Stimulated activated CD4-positive, alpha-beta T cell treated with anti-CD3 and anti-CD28 coated beads, Interleukin-4, amount 100 ng/mL, for 1 hour (primary cell): ENCODE data around the gene DYSF.

Experiments used
- DNase-seq: peaks from one replicate; pipeline ENCODE4 v3.0.0-alpha.2; 2020

The DYSF gene

DNA sequence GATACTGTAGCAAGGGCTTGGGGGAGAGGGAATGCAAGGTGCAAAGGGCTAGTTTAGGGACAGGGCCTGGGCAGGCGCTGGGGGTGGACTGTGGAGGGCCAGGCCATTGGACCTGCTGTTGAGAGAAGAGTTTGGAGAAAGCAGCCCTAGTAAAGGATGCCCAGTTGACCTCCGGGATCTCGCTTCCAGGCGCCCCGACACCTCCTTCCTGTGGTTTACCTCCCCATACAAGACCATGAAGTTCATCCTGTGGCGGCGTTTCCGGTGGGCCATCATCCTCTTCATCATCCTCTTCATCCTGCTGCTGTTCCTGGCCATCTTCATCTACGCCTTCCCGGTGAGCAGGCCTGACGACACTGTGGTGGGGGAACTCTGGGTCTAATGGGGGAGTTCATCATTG, 229.0 kb downstream of the DYSF start:
- no peak for DNase-seq

DNA sequence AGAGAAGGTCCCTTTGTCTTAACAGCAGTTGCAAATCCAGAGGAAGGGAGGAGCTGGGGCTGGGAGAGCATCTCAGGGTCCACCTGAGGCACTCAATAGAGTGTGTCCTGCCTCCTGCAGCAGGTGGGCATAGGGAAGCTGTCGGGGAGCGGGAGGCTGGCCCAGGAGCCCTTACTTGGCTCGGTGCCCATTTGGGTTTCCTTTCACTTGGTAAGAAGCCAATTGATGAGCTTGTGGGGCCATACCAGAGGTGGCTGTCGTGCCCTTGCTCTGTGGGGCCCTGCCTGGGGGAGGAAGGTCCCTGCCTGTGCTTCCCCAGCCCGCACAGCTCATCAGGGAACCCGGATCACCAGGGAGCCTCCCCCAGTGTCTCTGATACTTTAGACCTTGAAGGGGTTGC, 229.7 kb downstream of the DYSF start:
- DNase-seq, result no peak

- no peak for DNase-seq
These were observed 230.3 kb downstream of the DYSF start for GRCh38 chr2:71683666-71684065.

- no peak for DNase-seq
These were observed 231.1 kb downstream of the DYSF start for GRCh38 chr2:71684226-71685072.

DNA sequence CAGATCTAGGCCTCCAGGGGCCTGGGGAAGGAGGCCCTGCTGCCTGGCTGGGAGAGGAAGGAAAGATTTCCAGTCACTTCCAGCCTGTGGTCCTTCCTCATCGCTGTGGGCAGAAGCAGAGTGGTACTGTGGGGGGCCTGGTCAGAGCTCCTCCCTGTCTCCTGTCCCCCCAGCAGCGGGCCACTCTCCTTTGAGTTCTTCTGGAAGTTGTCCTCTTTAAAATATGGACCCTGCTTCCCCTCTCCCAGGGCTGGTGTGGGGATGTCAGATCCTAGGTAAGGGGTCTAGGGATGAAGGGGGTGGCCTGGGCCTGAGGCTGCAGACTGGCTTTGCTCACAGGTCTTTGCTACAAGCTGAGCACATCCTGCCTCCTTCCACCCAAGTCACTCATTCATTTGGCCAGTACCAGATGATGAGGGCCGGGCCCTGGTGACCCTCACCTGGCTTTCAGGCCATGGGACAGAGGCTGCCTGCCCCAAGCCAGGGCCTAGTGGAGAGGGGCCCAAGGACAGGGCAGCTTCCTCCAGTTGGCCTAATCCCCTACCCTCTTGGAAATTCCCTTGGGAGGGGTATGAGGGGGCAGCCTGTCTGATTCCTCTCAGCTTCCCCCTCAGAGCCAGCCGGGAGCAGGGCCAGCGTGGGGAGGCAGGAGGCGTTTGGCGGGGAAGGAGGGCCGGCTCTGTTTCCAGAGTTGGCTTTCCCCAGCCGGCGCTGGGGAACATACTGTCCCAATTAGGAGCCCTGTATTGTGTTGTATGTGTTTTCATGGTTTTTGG, 231.9 kb downstream of the DYSF start:
- no peak for DNase-seq

GRCh38 chr2:71685941-71686611, 232.7 kb downstream of the DYSF start:
- DNase-seq, result no peak

GRCh38 chr2:71686781-71687180, 233.4 kb downstream of the DYSF start:
- no peak for DNase-seq

GRCh38 chr2:71687412-71687811, 234.1 kb downstream of the DYSF start:
- no peak for DNase-seq

DNA sequence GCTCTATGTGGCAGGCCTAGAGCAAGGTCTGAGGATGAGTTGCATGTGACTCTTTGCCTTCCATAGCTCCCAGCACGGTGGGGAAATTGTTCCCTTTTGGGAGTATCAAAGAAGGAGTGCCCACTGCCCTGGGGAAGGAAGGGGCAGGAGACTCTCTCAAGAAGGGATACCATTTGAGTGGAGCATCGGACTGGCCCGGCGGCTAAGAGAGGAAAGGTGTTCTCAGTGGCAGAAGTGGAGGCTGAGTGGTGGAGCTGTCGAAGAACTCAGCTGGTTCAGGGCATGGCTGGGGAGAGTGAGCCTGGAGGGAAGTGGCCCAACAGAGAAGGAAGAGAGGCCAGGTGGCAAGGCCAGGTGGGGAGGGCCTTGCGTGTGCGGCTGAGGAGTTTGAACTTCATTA, 235.2 kb downstream of the DYSF start:
- no peak for DNase-seq

DNA sequence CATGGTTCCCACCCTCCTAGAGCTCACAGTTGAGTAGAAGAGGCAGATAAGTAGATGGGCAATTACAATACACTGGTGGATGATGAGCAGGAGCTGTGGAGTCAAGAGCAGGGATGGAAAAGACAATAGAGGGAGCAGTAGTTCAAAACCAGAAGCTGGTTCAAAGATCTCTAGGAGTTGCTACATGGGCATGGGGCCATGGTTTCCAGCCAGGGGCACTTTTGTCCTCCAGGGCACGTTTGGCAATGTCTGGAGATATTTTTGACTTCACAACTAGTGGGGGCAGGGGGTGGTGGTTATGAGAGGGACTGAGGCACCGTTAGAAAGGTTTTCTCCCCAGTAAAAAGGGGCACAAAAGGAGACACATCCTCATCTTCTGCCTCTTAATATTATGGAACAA, 236.0 kb downstream of the DYSF start:
- no peak for DNase-seq

- DNase-seq, result no peak
These were observed 236.8 kb downstream of the DYSF start for GRCh38 chr2:71689968-71690834.

- DNase-seq, result no peak
These were observed 237.6 kb downstream of the DYSF start for GRCh38 chr2:71690876-71691475.

DNA sequence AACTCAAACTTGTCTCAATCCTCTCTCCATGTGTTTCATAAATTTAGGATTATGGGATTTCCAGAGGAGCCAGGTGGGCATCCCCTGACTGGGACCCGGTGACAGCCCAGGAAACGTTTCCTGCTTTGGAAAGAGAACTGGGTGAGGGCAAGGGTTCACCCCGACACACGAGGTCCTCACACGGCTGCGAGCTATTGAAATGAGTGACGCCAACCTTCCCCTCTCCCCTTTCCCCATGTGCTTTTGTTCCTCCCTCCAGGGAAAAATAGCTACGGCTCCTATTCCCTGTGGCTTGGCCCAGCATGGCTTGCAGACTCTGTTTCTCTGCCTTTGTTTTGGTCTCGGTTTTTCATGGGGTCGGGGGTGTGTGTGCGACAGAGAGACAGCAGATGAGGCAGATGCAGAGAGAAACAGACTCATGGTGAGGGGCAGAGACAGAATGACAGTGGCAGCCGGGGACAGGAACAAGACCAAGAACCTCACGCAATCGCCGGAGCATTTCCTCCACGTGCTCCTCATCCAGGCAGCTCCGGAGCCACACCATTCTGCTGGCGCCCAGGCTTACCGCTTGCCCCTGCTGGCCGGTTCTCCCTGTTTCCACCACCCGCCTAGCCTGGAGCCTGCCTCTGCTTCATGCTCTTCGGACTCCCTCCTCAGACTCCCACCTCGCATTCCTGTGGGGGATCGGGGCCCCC, 238.5 kb downstream of the DYSF start:
- no peak for DNase-seq

- no peak for DNase-seq
These were observed 239.4 kb downstream of the DYSF start for GRCh38 chr2:71692621-71693277.

GRCh38 chr2:71693286-71694270, 240.2 kb downstream of the DYSF start:
- no peak for DNase-seq

DNA sequence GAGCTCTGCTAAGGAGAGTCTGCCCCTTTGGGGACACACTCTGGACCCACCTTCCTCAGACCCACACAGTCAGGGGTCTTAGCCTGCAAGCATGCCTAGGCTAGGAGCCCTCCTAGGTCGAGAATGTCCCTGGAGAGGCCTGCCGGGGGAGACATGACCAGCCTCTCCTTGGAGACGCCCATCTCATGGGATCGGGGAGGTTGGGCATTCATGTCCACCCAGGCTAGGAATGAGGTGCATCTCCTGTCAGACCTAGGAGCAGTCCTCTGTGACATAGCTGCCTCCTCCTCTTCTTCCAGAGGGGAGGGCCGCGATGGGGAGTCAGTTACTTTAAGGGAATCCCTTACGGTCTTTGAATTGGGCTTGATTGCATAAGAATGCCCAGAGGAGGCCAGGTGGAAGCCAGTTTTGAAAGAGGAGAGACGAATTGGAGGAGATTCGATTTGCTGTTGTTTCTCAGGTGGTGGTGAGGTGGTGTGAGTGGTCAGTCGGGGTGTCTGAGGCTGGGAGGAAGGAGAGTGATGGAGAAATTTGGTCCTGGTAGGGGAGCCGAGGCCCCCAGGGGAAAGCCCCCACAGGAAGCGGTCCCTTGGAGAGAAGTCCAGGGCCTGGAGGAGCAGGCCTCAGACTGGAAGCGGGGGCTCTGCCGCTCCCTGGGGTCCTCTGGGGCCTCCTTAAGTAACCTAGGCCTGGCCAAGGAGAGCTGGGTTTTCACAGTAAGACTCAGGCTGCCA, 241.3 kb downstream of the DYSF start:
- DNase-seq, result no peak

- no peak for DNase-seq
These were observed 242.1 kb downstream of the DYSF start for GRCh38 chr2:71695235-71696120.

DNA sequence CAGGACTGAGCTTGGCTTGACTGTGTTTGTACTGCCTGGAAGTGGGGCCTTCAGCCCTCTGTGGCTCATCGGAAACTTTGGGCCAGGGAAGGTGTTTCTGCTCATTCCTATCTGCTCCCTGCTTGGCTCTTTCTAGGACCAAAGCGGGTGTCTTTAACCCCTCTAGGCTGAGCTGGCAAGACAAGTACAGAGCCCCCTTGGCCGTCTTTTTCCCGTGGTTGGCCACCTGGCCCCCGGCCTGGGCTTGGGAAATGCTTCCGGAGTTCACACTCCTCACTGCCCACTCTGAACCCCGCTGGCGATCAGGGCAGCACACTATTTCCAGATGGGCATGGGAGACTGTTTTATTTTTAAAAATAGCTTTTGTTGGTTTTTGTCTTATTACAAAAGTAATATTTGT, 243.0 kb downstream of the DYSF start:
- no peak for DNase-seq
